DOHH2 (cell line): ENCODE measurements around the gene TSPAN6.

ENCODE experiments used
- CTCF ChIP-seq: fragments of 200-600 bp; sonication (generic); IDR thresholded peaks from one replicate; pipeline ENCODE4 v1.5.1; 2014; ENCODE audit warnings: antibody characterized with exemption, mild to moderate bottlenecking, low read depth, low read length; ENCODE audit not compliant: poor library complexity, severe bottlenecking
- EZH2phosphoT487 ChIP-seq: fragments of 200-600 bp; sonication (generic); IDR thresholded peaks from 2 replicates; pipeline ENCODE4 v1.6.1; 2017; ENCODE audit warnings: borderline replicate concordance, mild to moderate bottlenecking, antibody characterized with exemption, low read length, moderate library complexity, mixed read lengths

GRCh38 chrX:100649550-100650356, 13.1 kb upstream of the TSPAN6 start:
- TF ChIP-seq CTCF: no peak
- no peak for TF ChIP-seq EZH2phosphoT487
